Pericardium fibroblast (primary cell): ENCODE measurements around the gene TMEM179. TPM values are rescaled to one million over a fixed set of nuclear protein-coding genes. Genes with fewer than 3 reads are reported as not detected.

ENCODE experiments used
- total RNA-seq: library from RNA; depleted of rRNA; stranded (reverse); fragments of >200 nt; gene quantifications from 2 replicates; pipeline ENCODE4 v1.2.3, GENCODE V29; 2015

Gene TMEM179
- total RNA-seq, result not detected in 2 replicates

DNA sequence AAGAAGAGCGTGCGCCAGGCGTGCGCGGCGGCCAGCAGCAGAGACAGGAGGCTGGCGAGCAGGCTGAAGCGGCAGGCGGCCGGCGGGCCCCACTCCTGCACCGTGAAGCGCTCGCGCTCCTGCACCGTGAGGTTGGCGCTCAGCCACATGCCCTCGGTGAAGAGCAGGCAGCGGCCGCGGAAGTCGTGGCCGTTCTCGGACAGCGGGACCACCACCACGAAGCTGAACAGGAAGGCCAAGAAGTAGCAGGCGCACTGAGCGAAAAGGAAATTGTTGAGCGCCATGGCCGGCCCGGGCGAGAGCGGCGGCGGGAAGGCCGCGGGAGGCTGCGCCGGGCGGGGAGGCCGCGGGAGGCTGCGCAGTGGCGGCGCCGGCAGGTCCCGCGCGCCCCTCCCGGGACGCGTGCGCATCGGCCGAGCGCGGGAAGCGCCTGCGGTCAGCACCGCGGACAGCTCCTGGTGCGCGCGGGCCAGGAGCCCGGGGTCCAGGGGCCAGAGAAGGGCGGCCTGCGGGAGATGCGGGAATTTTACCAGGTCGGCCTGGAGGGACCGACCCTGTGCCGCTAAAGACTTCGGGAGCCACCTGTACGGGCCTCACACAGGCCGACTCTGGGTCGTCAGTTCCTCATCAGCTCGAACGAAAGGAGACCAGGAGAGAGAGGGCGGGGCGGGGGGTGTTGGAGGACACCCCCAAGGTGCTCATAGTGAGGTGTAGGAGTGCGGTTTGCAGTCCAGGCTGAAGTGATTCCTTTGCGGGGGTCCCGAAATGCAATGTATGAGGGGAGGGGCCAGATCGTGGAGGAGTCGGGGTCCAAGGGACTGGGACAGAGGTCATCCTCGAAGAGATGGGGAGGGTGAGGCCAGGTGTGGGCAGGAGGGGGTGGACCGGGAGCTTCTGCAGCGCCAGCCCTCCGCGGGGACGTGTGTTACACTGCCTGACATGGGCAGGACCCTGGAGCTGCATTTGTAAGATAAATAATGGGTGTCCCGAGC, at the start of gene TMEM179:
TSS of gene TMEM179 (minus strand) at position 315 of the 992 bp plus-strand sequence. CDS start at position 284, 31 bp downstream.

DNA sequence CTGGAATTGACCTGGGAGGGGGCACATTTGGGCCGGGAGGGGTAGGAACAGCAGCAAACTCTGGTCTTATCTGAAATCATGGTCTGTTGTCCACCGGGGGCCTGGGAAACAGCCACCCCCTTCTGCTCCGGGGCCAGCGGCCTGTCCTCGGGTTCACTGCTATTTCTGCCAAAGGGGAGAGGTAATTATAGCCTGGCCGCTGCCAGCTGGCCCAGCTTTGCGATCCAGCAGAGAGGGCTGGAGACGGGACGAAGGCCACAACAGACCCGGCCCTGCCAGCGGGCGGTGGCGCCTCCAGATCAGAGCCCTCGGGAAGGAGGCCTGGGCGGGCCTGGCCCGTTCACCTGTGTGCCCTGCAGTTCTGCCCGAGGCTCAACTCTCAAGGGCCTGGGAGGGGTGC, 25.1 kb downstream of the TMEM179 start, which contains the start of gene C14orf180:
TSS of gene C14orf180 (plus strand) at position 258 of the 400 bp plus-strand sequence. CDS start 6,667 bp downstream, outside the sequence.

Other genes with a start within 250 kb of the TMEM179 start
- not detected in 2 replicates for gene C14orf180, start 25.0 kb downstream of the TMEM179 start, total RNA-seq
- 31.7 and 67.9 TPM in 2 replicates for gene INF2, start 84.8 kb upstream of the TMEM179 start, total RNA-seq
- gene ADSS1, start 119.5 kb upstream of the TMEM179 start, total RNA-seq, result 6.3 and 8.3 TPM in 2 replicates
- gene SIVA1, start 148.4 kb upstream of the TMEM179 start, total RNA-seq, result 237 and 241 TPM in 2 replicates
- gene AKT1, start 191.0 kb upstream of the TMEM179 start, total RNA-seq, result 92.0 and 110 TPM in 2 replicates
- 3.2 and 3.9 TPM in 2 replicates for gene ZBTB42, start 196.3 kb upstream of the TMEM179 start, total RNA-seq